ENCODE measurements around the gene IFI27L2. TPM values are rescaled to one million over a fixed set of nuclear protein-coding genes. Genes with fewer than 3 reads are reported as not detected.
"Not testable (repeated sequence)": the region's sequence is repeated elsewhere in the genome, so short reads cannot be mapped to it uniquely, and the experiment has no call there.

Gene IFI27L2
- 64.6 TPM for total RNA-seq

GRCh38 chr14:94129111-94129757 is at the start of gene IFI27L2:
IFI27L2 (minus strand) TSS chr14:94129604; CDS start chr14:94129564, 40 bp downstream.
- DNase-seq (ENCODE audit: low read depth in 2 of 3, low spot score in 2 of 3): peak in 2 of 3 donors; percentile 57 to 67

- DNase-seq (ENCODE audit: low read depth in 2 of 3, low spot score in 2 of 3): no peak
These were observed 48.4 kb upstream of the IFI27L2 start for GRCh38 chr14:94177806-94178205.

- no peak for DNase-seq (ENCODE audit: low read depth in 2 of 3, low spot score in 2 of 3)
These were observed 47.4 kb upstream of the IFI27L2 start for GRCh38 chr14:94176808-94177207.

- DNase-seq (ENCODE audit: low read depth in 2 of 3, low spot score in 2 of 3): no peak
These were observed 46.3 kb upstream of the IFI27L2 start for GRCh38 chr14:94175747-94176146.

GRCh38 chr14:94175011-94175745 is 45.8 kb upstream of the IFI27L2 start:
- no peak for DNase-seq (ENCODE audit: low read depth in 2 of 3, low spot score in 2 of 3)

GRCh38 chr14:94174604-94175010 is 45.2 kb upstream of the IFI27L2 start:
- DNase-seq (ENCODE audit: low read depth in 2 of 3, low spot score in 2 of 3): no peak

- DNase-seq (ENCODE audit: low read depth in 2 of 3, low spot score in 2 of 3): peak; percentile 75 to 95 (median 91)
These were observed 44.6 kb upstream of the IFI27L2 start, which contains the start of gene PPP4R4 for GRCh38 chr14:94173885-94174603. PPP4R4 (plus strand) TSS chr14:94174322; CDS start chr14:94174466, 144 bp downstream.

GRCh38 chr14:94173471-94173884 is 44.1 kb upstream of the IFI27L2 start:
- peak in 1 of 3 donors; percentile 36 for DNase-seq (ENCODE audit: low read depth in 2 of 3, low spot score in 2 of 3)

GRCh38 chr14:94172545-94172944 is 43.1 kb upstream of the IFI27L2 start:
- no peak for DNase-seq (ENCODE audit: low read depth in 2 of 3, low spot score in 2 of 3)

GRCh38 chr14:94171208-94171607 is 41.8 kb upstream of the IFI27L2 start:
- no peak for DNase-seq (ENCODE audit: low read depth in 2 of 3, low spot score in 2 of 3)

GRCh38 chr14:94170136-94170535 is 40.7 kb upstream of the IFI27L2 start:
- DNase-seq (ENCODE audit: low read depth in 2 of 3, low spot score in 2 of 3): no peak

- DNase-seq (ENCODE audit: low read depth in 2 of 3, low spot score in 2 of 3): no peak
These were observed 36.3 kb upstream of the IFI27L2 start for GRCh38 chr14:94165744-94166143.

- no peak for DNase-seq (ENCODE audit: low read depth in 2 of 3, low spot score in 2 of 3)
These were observed 35.5 kb upstream of the IFI27L2 start for GRCh38 chr14:94164685-94165431.

- DNase-seq (ENCODE audit: low read depth in 2 of 3, low spot score in 2 of 3): peak in 1 of 3 donors; percentile 58
These were observed 34.4 kb upstream of the IFI27L2 start for GRCh38 chr14:94163796-94164195.

GRCh38 chr14:94162466-94162865 is 33.1 kb upstream of the IFI27L2 start:
- no peak for DNase-seq (ENCODE audit: low read depth in 2 of 3, low spot score in 2 of 3)

- DNase-seq (ENCODE audit: low read depth in 2 of 3, low spot score in 2 of 3): peak in 1 of 3 donors; percentile 59
These were observed 32.6 kb upstream of the IFI27L2 start for GRCh38 chr14:94161981-94162380.

GRCh38 chr14:94161058-94161457 is 31.7 kb upstream of the IFI27L2 start:
- peak in 1 of 3 donors; percentile 29 for DNase-seq (ENCODE audit: low read depth in 2 of 3, low spot score in 2 of 3)

GRCh38 chr14:94158239-94158883 is 29.0 kb upstream of the IFI27L2 start:
- DNase-seq (ENCODE audit: low read depth in 2 of 3, low spot score in 2 of 3): peak in 1 of 3 donors; percentile 58

- DNase-seq (ENCODE audit: low read depth in 2 of 3, low spot score in 2 of 3): no peak
These were observed 27.8 kb upstream of the IFI27L2 start for GRCh38 chr14:94157197-94157596.

GRCh38 chr14:94156143-94156542 is 26.7 kb upstream of the IFI27L2 start:
- DNase-seq (ENCODE audit: low read depth in 2 of 3, low spot score in 2 of 3): not testable (repeated sequence)

All from hematopoietic multipotent progenitor cell (in vitro differentiated cells).